Spleen (tissue), 7 donors: ENCODE measurements around the gene ARHGAP24.

Experiments
- POLR2A ChIP-seq, 3 donors: fragments of 450-650 bp; IDR thresholded peaks; one replicate each; pipeline ENCODE4 v1.5.1; 2017; ENCODE audit warnings: antibody characterized with exemption in 3 of 3, mild to moderate bottlenecking in 1 of 3
- TF ChIP-seq, protein P1 (sequence below), 11 experiments: fragments of 200-600 bp in 7 of 11; fragments of 450-650 bp in 4 of 11; sonication (generic) in 4 of 11; IDR thresholded peaks in 8 of 11; conservative IDR thresholded peaks in 3 of 11; 1 replicate in 7 of 11; 2 replicates in 4 of 11; pipeline versions ENCODE4 v1.4.0 to v1.8.0; 2016 to 2021; ENCODE audit warnings: antibody characterized with exemption in 11 of 11, inconsistent platforms in 4 of 11, mild to moderate bottlenecking in 1 of 11
- donor health status: DM: no; HTN: no; CAD: no; lungs with moderate emphysema.
- donor health status: DM: no; HTN: no; CAD: no.
- donor health status: DM: no; HTN: no; CAD: no.

DNA sequence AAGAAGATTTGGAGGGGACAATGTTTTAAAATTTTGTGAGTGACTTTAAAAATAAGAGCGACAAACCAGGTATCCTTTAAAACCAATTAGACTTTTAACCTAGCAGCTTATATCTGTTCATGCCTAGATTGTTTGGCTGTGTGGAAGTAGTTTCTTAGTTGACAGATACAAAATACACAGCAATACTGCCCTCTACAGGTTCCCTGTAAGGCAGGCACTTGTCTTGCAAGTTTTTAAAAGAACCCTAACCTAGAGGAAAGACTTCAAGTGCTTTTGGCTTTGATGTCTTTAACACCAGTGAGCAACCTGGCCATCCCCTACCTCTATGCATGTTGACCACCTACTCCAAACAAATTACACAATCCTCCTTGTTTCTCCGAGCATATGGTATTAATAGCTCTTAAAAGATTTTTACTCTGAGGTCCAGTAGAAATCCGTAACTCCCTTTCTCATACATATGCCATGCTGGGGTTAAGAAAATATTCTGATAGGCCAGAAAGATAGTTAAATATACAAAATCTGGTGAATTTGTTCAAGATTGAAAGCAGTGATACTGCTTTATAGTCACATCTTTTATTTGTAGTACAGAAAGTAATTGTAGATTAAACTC, 273.0 kb downstream of the ARHGAP24 start:
- TF ChIP-seq, protein P1, sequence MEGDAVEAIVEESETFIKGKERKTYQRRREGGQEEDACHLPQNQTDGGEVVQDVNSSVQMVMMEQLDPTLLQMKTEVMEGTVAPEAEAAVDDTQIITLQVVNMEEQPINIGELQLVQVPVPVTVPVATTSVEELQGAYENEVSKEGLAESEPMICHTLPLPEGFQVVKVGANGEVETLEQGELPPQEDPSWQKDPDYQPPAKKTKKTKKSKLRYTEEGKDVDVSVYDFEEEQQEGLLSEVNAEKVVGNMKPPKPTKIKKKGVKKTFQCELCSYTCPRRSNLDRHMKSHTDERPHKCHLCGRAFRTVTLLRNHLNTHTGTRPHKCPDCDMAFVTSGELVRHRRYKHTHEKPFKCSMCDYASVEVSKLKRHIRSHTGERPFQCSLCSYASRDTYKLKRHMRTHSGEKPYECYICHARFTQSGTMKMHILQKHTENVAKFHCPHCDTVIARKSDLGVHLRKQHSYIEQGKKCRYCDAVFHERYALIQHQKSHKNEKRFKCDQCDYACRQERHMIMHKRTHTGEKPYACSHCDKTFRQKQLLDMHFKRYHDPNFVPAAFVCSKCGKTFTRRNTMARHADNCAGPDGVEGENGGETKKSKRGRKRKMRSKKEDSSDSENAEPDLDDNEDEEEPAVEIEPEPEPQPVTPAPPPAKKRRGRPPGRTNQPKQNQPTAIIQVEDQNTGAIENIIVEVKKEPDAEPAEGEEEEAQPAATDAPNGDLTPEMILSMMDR (IDR thresholded peaks at IDR 0.05 in 8 of 11, conservative IDR thresholded peaks at IDR 0.05 in 3 of 11): peak; percentile 61 to 87 (median 83)
- no peak for TF ChIP-seq POLR2A (IDR thresholded peaks at IDR 0.05)
